HG02759 (cell line): ENCODE data around the gene DDRGK1.
"Not testable (repeated sequence)": the region's sequence is repeated elsewhere in the genome, so short reads cannot be mapped to it uniquely, and the experiment has no call there.

ENCODE experiments used
- ATAC-seq: cut with Tn5 transposase; IDR thresholded peaks from one replicate; pipeline ENCODE4 v1.9.1; 2021; ENCODE audit warnings: mild to moderate bottlenecking, moderate library complexity; ENCODE audit not compliant: unreplicated experiment

The DDRGK1 gene

DNA sequence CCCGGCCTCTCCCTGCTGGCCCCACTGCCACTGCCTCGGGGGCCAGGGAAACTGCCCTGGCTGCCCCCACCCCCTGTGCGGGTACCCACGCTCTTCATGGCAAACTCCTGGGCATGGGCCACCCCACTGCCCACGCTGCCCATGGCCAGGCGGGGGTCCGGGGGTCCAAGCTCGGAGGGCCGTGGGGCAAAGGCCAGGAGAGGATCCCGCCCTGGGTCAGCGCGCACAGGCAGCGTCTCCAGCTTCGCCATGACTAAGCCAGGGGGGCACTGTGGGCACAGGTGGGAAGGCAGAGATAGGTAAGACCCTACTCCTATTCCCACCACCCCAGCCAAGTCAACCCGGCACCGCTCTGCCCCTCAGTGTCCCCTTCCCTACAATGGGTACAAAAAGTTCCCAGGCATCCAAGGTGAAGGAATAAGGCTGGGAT is 37.6 kb downstream of the DDRGK1 start:
- no peak for ATAC-seq

DNA sequence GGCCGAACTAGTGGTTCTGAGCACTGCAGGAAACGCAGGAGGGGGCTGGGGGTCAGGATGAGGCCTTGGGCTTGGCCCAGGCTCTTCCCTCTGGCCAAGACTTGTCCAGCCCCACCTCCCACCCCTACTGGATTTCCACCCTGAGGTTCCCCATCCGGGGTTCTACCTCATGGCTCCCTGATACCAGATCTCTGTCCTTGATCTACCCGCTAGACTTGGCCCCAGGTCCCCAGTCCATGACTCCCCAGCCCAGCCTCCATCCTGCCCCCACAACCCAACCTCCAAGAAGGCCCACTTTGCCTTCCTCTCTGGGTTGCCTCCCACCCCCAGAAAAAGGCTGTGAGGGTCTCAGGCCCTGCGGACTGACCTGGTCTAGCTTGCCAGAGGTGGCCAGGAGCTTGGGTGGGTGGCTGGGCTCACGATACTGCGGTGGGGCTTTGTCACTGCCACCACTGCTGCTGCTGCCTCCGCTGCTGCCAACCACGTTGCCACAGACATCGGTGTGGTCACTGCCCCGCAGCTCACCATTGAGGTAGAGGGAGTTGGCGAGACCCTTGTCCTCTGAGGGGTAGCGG is 38.1 kb downstream of the DDRGK1 start:
- no peak for ATAC-seq

DNA sequence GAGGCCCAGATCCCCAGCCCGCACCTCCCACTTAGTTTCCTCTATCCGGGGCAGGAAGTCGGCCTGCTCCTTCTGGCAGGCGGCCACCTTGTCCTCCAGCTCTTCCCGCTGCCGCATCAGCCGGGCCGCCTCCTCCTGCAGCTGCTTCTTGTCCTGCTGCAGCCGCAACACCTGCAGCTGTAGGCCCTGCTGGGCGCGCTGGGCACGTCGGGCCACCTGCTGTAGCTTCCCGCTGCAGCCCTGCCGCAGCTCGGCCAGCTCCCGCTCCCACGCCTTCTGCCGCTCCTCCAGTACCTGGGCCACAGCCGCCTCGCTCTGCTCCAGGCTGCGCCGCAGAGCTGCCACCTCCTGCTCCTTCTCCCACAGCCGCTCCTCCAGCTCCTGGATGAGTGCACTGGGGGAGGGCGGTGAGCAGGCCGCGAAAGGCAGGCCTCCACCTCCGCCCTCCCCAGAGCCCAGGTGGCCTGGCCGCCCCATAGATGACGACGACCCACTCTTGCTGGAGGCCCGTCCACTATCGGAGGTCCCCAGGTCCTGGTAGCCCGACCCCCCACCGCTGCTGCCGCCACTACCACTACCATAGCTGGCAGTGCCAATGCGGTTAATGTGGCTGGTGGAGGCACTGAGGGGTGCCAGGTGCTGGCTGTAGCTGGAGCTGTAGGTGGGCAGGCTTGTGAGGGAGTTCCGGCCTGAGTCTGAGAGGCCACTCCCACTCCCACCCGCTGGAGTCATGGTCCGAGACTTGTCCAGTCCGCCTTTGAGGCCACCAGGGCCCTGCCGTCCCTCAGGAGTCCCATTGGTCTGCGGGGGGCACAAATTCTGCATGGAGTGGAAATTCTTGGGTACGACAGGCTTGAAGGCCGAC is 38.8 kb downstream of the DDRGK1 start:
- no peak for ATAC-seq

DNA sequence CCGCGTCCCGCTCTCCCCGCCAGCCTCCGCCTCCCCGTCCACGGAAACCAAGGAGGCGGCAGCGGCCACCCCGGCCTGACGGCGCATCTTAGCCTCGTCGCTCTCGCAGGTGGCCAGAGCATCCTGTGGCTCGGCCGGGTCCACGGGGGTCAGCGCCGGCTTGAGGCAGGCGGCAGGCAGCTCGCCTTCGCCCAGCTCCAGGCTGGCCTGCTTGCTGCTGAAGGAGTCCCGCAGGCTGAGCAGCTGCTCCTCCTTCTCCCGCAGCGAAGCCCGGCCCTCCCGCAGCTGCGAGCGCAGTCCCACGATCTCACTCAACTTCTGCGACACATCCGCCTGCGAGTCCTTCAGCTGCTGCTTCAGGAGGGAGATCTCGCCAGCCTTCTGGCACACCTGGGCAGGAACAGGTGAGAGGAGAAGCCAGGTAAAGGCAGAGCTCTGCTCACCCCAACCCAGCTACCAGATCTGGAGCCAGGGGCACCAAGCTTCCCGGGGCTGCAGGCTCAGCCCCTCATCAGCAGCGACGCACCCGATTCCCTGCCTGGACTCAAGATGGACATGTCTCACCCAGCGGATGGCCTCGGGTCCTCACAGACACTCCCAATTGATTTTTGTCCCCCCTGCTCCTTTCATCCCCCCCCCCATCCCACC is 39.6 kb downstream of the DDRGK1 start:
- ATAC-seq, result no peak

DNA sequence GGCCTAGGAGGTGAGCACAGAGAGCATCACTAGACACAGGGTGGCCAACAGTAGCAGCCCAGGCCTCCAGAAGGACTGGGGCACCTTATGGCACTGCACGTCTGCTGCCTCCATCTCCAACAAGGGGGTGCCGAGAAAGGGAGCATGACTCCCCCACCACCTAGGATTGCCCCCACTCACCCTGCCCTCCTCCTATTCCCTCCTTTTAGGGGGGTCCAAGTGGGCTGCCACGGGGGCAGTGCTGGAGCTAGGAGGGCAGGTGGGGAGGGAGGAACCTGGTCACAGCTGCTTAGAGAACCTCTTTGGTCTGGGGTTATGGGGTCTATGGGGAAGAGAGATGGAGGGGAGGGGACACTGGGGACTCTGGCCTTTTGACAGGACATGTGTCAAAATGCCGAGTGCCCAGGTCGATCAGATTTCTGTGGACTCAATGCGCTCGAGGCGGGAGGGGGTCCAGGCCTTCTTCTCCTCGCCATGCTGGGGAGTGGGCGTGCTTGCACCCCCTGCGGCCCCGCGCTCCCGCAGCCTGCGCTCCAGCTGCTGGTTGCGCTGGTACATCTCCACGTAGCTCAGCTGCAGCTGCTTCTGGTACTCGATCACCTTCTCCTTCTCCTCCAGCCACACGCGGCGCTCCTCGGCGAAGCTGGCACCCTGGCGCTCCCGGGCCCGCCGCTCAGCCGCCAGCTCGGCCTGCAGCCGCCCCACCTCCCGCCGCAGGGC is 40.3 kb downstream of the DDRGK1 start:
- ATAC-seq, result no peak

DNA sequence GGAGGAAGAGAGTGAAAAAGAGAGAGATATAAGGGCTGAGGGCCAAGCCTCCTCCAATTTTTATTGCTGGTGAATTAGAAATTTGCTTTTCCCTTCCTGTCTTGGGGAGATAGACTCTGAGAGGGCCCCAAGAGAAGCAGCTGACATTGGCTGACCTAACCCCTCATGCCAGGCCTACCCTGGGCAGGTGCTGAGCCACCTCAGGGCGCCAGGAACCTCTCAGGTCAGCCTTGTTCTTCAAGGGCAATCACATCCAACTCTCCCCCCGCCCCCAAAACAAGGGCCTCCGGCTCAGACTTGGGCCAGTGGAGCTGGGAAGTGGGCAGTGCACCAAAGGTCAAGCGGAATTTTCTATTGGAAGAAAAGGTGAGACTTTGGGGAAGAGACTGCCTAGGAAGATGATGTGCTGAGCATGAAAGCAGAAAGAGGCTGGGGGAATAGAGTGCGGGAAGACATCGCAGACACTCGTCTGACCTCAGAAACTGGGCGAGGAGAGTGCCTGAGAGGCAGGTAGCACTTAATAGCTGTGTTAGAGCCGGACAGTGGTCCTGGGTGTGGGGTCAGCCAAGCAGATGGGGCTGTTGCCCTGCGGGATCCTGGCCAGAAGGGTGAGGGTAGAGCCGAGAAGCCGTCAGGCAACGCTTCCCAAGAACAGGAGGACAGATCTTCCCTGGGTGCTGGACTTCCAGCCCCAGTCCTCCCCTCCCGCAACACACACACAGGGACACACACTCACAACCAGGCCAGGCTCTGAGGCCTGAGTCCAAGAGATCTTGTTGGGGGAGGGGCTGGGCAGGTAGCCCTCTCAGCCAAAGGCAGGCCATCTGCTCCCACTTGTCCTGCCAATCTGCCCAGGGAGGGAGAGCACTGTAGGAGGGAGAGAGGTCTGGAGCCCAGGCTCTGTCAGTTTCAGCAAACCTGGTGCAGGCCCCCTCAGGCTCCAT is 41.1 kb downstream of the DDRGK1 start:
- no peak for ATAC-seq

DNA sequence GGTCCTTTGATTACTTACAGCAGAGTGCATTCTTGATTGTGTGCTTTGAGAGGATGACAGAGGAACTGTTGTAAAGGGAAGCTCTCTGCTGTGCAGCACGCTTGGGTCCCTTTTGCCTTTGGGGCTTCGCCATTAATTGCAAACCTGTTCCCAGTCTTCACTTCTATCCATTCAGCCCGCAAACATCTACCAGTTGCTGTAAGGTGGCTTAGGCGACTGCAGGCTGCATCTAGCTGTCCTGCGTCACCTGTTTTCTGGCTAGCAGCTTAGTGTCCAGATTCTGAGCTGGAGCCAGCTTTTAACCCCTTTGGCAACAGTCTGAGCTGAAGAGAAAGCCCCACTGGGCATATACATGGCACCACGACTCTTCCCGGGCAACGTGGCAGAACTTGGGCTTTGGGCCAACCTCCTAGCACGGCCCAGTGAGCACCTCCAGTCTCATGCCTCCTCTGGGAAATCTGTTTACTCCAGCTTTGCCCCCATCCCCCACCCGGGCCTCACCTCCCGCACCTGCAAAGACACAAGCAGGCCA is 42.3 kb downstream of the DDRGK1 start:
- ATAC-seq, result no peak

DNA sequence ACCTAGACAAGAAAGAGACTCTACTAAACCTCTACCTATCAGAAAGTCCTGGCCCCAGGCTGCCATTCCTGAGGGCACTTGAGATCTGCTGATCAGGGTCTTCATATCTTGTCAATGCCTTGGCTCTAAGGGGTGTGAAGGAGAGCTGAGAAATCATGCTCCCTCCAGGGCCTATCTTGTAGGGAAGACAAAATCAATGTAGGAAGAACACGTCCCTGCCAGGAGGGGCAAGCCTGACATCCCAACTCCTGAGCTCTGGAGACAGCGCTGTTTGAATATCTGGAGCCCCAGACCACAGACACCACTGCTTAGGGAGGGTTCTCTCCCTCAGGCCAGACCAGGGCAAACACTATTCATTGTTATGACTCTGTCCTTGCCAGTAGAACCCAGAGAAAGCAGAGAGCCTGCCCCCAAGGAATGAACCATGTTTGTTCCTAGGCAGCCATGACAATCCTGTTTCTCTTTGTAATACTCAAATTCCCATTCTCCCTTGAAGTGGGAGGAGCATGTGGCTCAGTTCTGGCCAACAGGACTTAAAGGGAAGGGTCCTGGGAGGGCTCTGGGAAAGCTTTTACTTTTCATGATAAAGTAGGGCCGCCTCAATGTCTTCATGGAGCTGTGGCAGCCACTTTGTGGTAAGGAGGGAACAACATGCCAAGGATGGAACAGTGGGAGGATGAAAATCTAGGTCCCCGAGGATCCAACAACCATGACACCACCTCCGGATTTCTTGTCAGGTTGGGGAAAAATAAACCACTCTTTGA is 43.0 kb downstream of the DDRGK1 start:
- no peak for ATAC-seq

DNA sequence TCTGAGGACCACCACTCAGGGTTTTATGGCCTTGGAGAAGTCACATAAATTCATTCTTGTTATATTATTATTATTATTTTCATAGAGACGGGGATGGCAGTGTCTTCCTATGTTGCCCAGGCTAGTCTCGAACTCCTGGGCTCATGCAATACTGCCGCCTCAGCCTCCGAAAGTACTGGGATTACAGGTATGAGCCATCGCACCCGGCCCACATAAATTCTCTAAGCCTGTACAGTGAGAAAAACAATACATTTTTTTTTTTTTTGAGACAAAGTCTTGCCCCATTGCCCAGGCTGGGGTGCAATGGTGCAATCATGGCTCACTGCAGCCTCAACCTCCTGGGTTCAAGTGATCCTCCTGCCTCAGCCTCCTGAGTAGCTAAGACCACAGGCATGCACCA is 44.1 kb downstream of the DDRGK1 start:
- no peak for ATAC-seq

DNA sequence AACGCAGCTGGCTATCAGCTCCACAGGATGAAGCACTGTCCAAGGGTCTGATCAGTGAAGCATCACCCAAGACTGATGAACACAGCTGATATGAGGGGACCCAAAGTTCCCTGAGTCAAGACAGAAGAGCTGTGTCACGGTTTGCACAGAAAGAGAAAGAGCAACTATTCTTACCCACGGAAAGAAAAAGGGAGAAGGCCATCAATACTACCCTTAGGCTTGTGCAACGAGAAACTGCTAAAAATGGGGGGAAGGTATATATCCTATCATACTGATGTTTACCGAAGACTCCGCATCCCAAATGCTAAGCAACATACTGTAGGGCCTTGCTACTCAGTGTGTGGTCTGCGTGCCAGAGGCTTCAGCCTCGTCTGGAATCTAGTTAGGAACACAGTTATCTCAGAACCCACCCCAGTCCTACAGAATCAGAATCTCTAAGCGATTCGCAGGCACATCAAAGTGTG is 45.5 kb downstream of the DDRGK1 start:
- ATAC-seq, result no peak

DNA sequence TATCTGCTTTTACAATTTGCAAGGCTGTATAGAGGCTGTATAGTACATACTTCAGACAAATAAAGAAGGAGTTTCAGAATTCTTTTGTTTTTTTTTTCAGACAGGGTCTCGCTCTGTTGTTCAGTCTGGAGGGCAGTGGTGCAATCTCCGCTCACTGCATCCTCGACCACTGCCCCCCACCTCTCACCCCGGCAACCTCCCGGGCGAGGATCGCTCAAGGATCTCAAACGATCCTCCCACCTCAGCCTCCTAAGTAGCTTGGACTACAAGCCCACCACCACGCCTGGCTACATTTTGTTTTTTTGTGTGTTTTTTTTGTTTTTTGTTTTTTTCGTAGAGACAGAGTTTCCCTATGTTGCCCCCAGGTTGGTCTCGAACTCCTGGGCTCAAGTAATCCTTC is 46.7 kb downstream of the DDRGK1 start:
- ATAC-seq, result no peak

DNA sequence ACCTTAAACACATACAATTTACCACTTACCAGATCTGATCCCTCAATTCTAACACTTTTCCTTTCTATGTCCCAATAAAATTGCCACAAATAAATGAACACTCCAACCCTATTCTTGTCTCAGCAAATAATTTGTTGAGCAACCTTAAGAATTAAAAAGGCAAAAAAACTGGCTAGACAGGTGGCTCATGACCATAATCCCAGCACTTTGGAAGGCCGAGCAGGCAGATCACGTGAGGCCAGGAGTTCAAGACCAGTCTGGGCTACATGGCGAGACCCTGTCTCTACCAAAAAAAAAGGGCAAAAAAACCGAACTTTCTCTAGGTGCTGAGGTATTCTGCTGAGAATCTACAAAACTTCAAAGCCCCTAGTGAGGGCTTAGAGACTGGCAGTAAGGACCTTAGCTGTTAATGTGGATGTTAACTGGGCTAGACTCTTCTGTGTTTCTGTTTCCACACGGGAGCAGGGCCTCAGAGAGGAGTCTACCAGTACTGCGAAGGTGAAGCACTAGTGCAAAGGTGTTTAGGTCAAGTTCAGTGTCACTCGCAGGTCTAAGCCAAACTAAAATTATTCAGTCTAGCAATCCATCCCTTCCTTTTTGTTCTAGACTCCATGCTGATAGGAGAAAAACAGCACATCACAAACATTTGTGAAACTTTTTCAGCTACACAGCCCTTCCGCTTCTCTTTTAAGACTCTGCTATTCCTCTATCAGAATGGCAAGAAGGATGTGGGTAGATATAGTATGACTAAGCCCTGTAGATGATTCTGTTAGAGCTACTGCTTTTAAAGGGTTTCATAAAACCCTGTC is 47.5 kb downstream of the DDRGK1 start:
- ATAC-seq, result peak; percentile 70

DNA sequence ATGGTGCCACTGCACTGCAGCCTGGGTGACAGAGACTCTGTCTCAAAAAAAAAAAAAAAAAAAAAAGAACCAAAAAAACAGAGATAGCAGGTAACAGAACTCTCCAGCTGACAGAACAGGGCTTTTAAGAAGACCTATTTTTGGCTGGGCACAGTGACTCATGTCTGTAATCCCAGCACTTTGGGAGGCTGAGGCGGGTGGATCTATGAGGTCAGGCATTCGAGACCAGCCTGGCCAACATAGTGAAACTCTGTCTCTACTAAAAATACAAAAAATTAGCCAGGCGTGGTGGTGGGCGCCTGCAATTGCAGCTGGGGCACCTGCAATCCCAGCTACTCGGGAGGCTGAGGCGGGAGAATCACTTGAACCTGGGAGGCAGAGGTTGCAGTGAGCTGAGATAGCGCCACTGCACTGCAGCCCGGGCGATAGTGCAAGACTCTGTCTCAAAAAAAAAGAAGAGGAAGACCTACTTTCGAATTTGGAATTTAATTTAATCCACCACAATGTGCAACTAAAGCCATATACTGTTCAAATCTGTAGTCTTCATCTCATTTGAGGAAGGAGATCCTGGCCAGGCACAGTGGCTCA is 52.3 kb downstream of the DDRGK1 start:
- ATAC-seq, result not testable (repeated sequence)

DNA sequence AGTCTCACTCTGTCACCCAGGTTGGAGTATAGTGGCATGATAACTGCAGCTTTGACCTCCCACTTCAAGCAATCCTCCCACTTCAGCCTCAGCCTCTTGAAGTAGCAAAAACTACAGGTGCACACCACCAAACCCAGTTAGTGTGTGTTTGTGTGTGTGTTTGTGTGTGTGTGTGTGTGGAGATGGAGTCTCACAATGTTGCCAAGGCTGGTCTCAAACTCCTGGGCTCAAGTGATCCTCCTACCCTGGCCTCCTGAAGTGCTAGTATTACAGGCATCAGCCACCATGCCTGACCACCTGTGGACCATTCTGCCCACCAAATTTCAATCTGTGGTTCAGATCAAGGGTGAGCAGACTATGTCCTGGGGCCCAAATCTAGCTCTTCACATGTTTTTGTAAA is 53.6 kb downstream of the DDRGK1 start:
- ATAC-seq, result no peak

DNA sequence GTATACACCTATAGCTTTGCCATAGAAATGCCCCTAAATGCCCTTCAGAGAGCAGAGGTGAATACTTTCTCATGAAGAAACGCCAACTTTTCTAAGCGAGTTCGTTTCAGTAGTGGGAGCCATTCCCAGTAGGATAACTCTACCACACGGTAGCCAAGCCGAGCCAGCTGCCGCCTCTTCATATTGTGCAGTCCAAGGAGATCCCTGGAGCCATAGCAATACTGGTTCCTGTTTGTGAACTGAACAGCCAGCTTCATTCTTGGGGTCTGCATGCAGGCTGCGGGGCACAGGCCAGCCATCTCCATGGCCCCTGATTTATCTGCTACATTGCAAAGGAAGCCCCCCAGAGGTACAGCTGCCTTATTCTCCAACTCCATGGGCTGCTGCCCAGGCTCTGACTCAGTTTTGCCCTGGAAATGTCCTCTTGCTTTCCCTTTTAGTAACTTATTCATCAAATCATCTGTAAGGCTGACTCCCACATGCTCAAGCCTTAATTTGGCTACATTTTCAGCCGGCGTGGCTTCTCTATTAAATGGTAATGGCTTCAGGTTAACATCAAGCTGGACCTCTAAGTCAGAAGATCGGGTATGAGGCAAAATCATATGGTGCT is 57.6 kb downstream of the DDRGK1 start:
- ATAC-seq, result no peak

DNA sequence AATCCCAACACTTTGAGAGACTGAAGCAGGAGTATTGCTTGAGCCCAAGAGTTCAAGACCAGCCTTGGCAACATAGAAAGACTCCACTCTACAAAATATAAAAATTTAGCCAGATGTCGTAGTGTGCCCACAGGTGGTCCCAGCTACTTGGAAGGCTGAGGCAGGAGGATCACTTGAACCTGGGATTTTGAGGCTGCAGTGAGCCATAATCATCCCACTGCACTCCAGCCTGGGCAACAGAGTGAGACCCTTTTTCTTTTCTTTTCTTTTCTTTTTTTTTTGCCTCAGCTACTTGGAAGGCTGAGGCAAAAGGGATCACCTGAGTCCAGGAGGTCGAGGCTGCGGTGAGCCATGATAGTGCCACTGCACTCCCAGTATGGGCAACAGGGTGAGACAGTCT is 62.7 kb downstream of the DDRGK1 start:
- ATAC-seq, result no peak
